Measurements from ENCODE around the gene KCNH5.

Gene KCNH5

DNA sequence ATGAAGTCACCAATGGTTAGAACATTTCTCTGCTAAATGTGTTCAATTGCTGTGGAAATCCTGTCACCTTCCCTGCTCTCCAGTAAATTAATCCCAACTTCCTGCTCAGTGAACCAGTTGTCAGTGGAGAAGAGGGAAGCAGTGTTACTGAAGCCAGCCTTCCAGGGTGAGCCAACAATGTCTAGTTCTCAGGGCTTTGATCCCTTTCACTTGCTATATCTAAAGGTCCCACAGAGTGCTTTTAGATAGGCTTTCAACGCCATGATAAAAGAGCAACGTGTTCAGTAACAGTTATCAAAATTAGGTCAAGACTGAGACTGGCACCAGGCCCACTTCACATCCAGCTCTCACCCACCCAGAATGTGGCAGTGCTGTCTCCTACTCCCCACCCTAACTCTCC lies 139.7 kb downstream of the KCNH5 start:
- H3K4me3 ChIP-seq (ENCODE audit: low read depth, low read length), result no peak overlapping the region
- DNase-seq (ENCODE audit: low read depth), result no peak
- TF ChIP-seq, protein P1, sequence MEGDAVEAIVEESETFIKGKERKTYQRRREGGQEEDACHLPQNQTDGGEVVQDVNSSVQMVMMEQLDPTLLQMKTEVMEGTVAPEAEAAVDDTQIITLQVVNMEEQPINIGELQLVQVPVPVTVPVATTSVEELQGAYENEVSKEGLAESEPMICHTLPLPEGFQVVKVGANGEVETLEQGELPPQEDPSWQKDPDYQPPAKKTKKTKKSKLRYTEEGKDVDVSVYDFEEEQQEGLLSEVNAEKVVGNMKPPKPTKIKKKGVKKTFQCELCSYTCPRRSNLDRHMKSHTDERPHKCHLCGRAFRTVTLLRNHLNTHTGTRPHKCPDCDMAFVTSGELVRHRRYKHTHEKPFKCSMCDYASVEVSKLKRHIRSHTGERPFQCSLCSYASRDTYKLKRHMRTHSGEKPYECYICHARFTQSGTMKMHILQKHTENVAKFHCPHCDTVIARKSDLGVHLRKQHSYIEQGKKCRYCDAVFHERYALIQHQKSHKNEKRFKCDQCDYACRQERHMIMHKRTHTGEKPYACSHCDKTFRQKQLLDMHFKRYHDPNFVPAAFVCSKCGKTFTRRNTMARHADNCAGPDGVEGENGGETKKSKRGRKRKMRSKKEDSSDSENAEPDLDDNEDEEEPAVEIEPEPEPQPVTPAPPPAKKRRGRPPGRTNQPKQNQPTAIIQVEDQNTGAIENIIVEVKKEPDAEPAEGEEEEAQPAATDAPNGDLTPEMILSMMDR (IDR thresholded peaks at IDR 0.05; ENCODE audit: control insufficient read depth, extremely low read depth, insufficient read depth), result no peak

DNA sequence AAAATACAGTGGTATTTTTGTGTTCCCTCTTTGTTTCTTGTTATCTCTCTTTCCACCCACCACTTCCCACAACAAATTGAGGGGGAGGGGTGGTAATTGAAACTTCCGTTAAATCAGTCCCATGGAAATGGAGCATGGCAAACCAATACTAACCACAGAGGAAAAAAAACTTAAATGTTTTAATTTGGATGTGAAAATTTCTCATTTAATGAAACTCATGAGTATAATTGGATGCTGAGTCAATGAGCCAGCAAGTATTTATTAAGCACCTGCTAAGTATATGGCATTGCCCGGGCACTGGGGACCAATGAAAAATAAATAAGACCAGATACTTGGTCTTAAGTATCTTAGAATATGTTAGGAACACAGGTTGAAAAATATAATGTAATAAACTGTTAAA lies 147.5 kb downstream of the KCNH5 start:
- DNase-seq (ENCODE audit: low read depth), result no peak
- TF ChIP-seq, protein P1 (IDR thresholded peaks at IDR 0.05; ENCODE audit: control insufficient read depth, extremely low read depth, insufficient read depth), result no peak
- no peak overlapping the region for H3K4me3 ChIP-seq (ENCODE audit: low read depth, low read length)

DNA sequence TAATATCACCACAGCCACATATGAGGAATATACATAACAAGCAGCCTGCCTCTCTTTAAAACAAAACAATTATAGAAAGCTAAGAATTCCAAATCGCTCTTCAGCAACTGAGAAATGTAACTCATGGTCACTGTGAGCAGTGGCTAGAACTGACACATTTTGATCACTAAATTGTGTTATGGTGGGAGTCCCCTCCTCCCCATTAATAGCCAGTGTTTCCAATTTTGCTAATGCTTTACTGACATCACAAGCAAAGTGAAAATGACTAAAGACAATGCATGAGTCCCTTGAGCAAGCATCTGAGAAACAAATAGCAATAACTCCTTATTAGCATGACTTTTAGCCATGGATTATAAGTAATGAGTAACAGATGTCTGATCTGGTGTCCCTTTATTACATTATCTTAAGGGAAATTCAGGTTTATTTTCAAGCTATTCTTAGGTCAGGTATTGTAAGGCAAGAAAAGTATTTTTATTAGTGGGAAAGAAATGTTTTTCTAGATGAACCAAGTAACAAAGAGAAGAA lies 148.3 kb downstream of the KCNH5 start:
- TF ChIP-seq, protein P1 (IDR thresholded peaks at IDR 0.05; ENCODE audit: control insufficient read depth, extremely low read depth, insufficient read depth), result no peak
- H3K4me3 ChIP-seq (ENCODE audit: low read depth, low read length), result no peak overlapping the region
- DNase-seq (ENCODE audit: low read depth), result no peak

DNA sequence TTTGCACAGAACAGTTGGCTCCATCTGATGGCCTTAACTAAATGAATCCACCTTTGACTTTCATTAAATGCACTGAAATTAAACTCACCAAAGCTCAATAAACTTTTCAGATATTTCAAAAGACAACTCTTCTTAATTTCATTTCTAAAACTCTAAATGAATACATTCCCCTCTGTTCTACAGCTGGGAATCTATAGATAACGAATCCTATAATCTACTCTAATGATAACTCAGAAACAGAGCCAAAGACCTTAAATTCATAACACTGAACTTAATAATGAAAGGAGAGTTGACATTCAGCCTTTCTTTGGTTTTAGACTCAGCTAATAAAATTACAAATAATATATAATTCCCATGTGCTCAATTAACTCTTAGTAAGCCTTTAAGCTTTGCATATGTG lies 150.5 kb downstream of the KCNH5 start:
- no peak overlapping the region for H3K4me3 ChIP-seq (ENCODE audit: low read depth, low read length)
- no peak for DNase-seq (ENCODE audit: low read depth)
- TF ChIP-seq, protein P1 (IDR thresholded peaks at IDR 0.05; ENCODE audit: control insufficient read depth, extremely low read depth, insufficient read depth), result no peak

DNA sequence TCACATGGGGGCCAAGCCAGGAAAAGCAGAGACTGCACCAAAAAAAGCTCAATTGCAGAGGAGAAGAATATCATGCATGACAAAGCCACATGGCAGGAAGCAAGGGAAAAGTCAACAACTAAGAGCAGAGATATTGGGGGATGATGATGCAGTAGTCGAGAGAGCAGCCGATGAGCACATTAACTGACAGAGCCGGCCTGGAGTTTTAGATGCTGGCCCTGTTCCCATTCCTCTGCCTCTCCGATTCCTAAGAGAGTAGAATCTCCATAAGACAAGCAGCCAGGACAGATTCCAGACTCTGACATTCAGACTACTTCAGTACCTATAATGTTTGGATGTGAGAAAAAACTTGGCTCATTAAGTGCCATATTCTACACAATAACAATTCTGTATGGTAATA lies 155.9 kb downstream of the KCNH5 start:
- DNase-seq (ENCODE audit: low read depth), result no peak
- no peak overlapping the region for H3K4me3 ChIP-seq (ENCODE audit: low read depth, low read length)
- TF ChIP-seq, protein P1 (IDR thresholded peaks at IDR 0.05; ENCODE audit: control insufficient read depth, extremely low read depth, insufficient read depth), result no peak

GRCh38 chr14:62886461-62886860 lies 158.8 kb downstream of the KCNH5 start:
- DNase-seq (ENCODE audit: low read depth), result no peak
- no peak overlapping the region for H3K4me3 ChIP-seq (ENCODE audit: low read depth, low read length)
- TF ChIP-seq, protein P1 (IDR thresholded peaks at IDR 0.05; ENCODE audit: control insufficient read depth, extremely low read depth, insufficient read depth), result no peak

DNA sequence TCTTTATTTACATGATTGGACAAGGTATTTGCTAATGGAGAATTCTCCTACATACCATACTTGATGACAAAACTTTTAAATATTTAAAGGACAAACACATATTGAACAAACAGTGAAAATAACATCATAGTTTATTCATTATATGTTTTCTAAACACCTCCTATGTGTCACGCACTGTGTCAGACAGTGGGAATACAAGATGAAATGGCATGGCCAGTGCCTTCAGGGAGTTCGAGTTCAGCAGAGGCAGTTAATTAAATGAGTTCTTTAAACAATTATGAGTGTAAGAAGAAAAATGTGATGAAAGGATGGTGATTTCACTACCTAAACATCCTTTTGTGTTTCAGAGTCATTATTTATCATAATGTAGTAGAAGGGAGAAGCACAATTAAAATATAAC lies 159.8 kb downstream of the KCNH5 start:
- no peak overlapping the region for H3K4me3 ChIP-seq (ENCODE audit: low read depth, low read length)
- DNase-seq (ENCODE audit: low read depth), result no peak
- TF ChIP-seq, protein P1 (IDR thresholded peaks at IDR 0.05; ENCODE audit: control insufficient read depth, extremely low read depth, insufficient read depth), result no peak
